ENCODE results near the gene DAPK1.
A peak's percentile ranks its signal among the peaks of the same experiment; 100 is the strongest.

DAPK1 gene

GRCh38 chr9:87671478-87671877 is 173.8 kb downstream of the DAPK1 start:
- DNase-seq (ENCODE audit: low read depth), result no peak

GRCh38 chr9:87671925-87672324 is 174.3 kb downstream of the DAPK1 start:
- DNase-seq (ENCODE audit: low read depth), result no peak

GRCh38 chr9:87672586-87672985 is 174.9 kb downstream of the DAPK1 start:
- no peak for DNase-seq (ENCODE audit: low read depth)

- DNase-seq (ENCODE audit: low read depth), result no peak
Observed at GRCh38 chr9:87673446-87674120, 175.9 kb downstream of the DAPK1 start.

GRCh38 chr9:87674565-87675299 is 177.1 kb downstream of the DAPK1 start:
- no peak for DNase-seq (ENCODE audit: low read depth)

GRCh38 chr9:87675906-87676515 is 178.3 kb downstream of the DAPK1 start:
- DNase-seq (ENCODE audit: low read depth), result no peak

GRCh38 chr9:87676976-87677775 is 179.5 kb downstream of the DAPK1 start:
- DNase-seq (ENCODE audit: low read depth), result no peak

- DNase-seq (ENCODE audit: low read depth), result no peak
Observed at GRCh38 chr9:87677776-87678587, 180.3 kb downstream of the DAPK1 start.

- peak; percentile 40 for DNase-seq (ENCODE audit: low read depth)
Observed at GRCh38 chr9:87678650-87679355, 181.1 kb downstream of the DAPK1 start.

- DNase-seq (ENCODE audit: low read depth), result no peak
Observed at GRCh38 chr9:87681271-87682061, 183.8 kb downstream of the DAPK1 start.

- no peak for DNase-seq (ENCODE audit: low read depth)
Observed at GRCh38 chr9:87682085-87682484, 184.4 kb downstream of the DAPK1 start.

GRCh38 chr9:87682618-87683017 is 185.0 kb downstream of the DAPK1 start:
- no peak for DNase-seq (ENCODE audit: low read depth)

GRCh38 chr9:87683751-87684626 is 186.3 kb downstream of the DAPK1 start:
- no peak for DNase-seq (ENCODE audit: low read depth)

GRCh38 chr9:87684627-87685219 is 187.1 kb downstream of the DAPK1 start:
- DNase-seq (ENCODE audit: low read depth), result no peak

GRCh38 chr9:87685441-87685840 is 187.8 kb downstream of the DAPK1 start:
- no peak for DNase-seq (ENCODE audit: low read depth)

- no peak for DNase-seq (ENCODE audit: low read depth)
Observed at GRCh38 chr9:87685871-87686519, 188.3 kb downstream of the DAPK1 start.

- no peak for DNase-seq (ENCODE audit: low read depth)
Observed at GRCh38 chr9:87686520-87687090, 188.9 kb downstream of the DAPK1 start.

- DNase-seq (ENCODE audit: low read depth), result no peak
Observed at GRCh38 chr9:87687207-87687606, 189.5 kb downstream of the DAPK1 start.
